ENCODE results near the gene C7orf57.

DNA sequence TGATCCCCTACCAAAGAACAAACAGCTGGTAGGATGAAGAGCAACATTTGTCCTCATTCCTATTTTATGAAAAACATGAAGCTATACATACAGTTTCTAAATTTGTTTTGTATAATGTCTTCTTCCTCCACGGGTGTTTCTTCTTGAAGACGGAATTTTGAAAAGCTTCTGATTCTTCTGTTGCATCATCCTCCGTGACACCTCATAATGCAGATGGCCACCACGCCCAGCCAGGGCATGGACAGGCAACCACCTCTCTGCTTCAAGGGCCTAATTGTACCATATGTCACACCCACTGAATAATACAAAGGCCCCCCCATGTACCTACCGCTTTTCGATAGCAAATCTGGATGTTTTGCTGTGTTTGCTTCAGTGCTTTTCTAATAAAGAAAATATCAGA is 6.4 kb upstream of the C7orf57 start, which contains the start of gene SUN3:
- TF ChIP-seq MAX (IDR thresholded peaks at IDR 0.05; ENCODE audit: low read depth, low read length) (no peak), POLR2A (IDR thresholded peaks at IDR 0.05; ENCODE audit: low read depth, low read length) (no peak)
